H1 (cell line): ENCODE data around the gene DDX1. TPM values are rescaled to one million over a fixed set of nuclear protein-coding genes. Genes with fewer than 3 reads are reported as not detected.

Source experiments
- CTCF ChIA-PET: fragments of 300-600 bp; sonication (Branson Sonifier 250); formaldehyde crosslinking; loops from one replicate; lab custom pipeline; 2021; ENCODE audit not compliant: partially characterized antibody; lab: Charles Lee
- POLR2A ChIA-PET: fragments of 300-600 bp; sonication (Branson Sonifier 250); formaldehyde crosslinking; loops from one replicate; lab custom pipeline; 2021; ENCODE audit warnings: inconsistent platforms; ENCODE audit not compliant: partially characterized antibody; lab: Charles Lee
- DNase-seq, 2 experiments: peaks; one replicate each; pipeline versions ENCODE4 v3.0.0 to v3.0.0-alpha.2; 2010 to 2022; ENCODE audit warnings: low spot score in 2 of 2, low read depth in 1 of 2, mixed read lengths in 1 of 2
- FAIRE-seq: peaks from 2 replicates; lab custom pipeline; 2011; peaks lifted over from hg19 to GRCh38; lab: Jason Lieb, UNC
- H2AFZ ChIP-seq: 2 replicates; pipeline ENCODE4 v1.8.1; 2012; ENCODE audit warnings: low read length, inconsistent platforms
- H2AK5ac ChIP-seq: 2 replicates; pipeline ENCODE4 v1.6.1; 2013; ENCODE audit warnings: low read depth, low read length
- H2BK120ac ChIP-seq: replicated peaks from 2 replicates; pipeline ENCODE3; 2013; ENCODE audit warnings: low read depth, low read length, inconsistent platforms
- H2BK12ac ChIP-seq: 2 replicates; pipeline ENCODE4 v1.6.1; 2013; ENCODE audit warnings: low read depth, low read length
- H2BK15ac ChIP-seq: 2 replicates; pipeline ENCODE4 v1.6.1; 2013; ENCODE audit warnings: low read length
- H2BK20ac ChIP-seq: 2 replicates; pipeline ENCODE4 v1.6.1; 2013; ENCODE audit warnings: low read length
- H2BK5ac ChIP-seq: 2 replicates; pipeline ENCODE4 v1.6.1; 2013; ENCODE audit warnings: low read depth, low read length
- H3K14ac ChIP-seq: 2 replicates; pipeline ENCODE4 v1.6.1; 2013; ENCODE audit warnings: inconsistent platforms; ENCODE audit not compliant: insufficient read length
- H3K18ac ChIP-seq: 2 replicates; pipeline ENCODE4 v1.6.1; 2013; ENCODE audit warnings: low read length; ENCODE audit errors: extremely low read depth
- H3K23ac ChIP-seq: 2 replicates; pipeline ENCODE4 v1.6.1; 2013; ENCODE audit warnings: inconsistent platforms; ENCODE audit not compliant: insufficient read length
- H3K23me2 ChIP-seq: 2 replicates; pipeline ENCODE4 v1.6.1; 2013; ENCODE audit warnings: low read depth, low read length
- H3K27ac ChIP-seq: 2 replicates; pipeline ENCODE4 v1.6.1; 2011; ENCODE audit warnings: low read depth, low read length, inconsistent platforms
- H3K27me3 ChIP-seq, 4 experiments: replicated peaks in 1 of 4; 1 replicate in 1 of 4; 2 replicates in 3 of 4; pipeline versions ENCODE4 v1.6.1 to v1.8.1; 2011 to 2013; ENCODE audit warnings: low read length in 3 of 4, mild to moderate bottlenecking in 3 of 4, inconsistent platforms in 2 of 4, mixed read lengths in 2 of 4, moderate library complexity in 1 of 4; ENCODE audit not compliant: control insufficient read depth in 3 of 4, insufficient read depth in 3 of 4; ENCODE audit errors: extremely low read depth in 1 of 4
- H3K36me3 ChIP-seq, 4 experiments: 2 replicates each; pipeline versions ENCODE4 v1.6.1 to v1.8.1; 2011 to 2013; ENCODE audit warnings: mild to moderate bottlenecking in 4 of 4, low read length in 3 of 4, moderate library complexity in 2 of 4, control low read depth in 1 of 4, inconsistent platforms in 1 of 4; ENCODE audit not compliant: insufficient read depth in 4 of 4, control insufficient read depth in 2 of 4
- H3K4ac ChIP-seq: replicated peaks from 2 replicates; pipeline ENCODE3; 2013; ENCODE audit warnings: low read length, low read depth, mixed read lengths, inconsistent platforms; ENCODE audit not compliant: insufficient read length
- H3K4me1 ChIP-seq, 4 experiments: replicated peaks in 1 of 4; 1 replicate in 1 of 4; 2 replicates in 3 of 4; pipeline versions ENCODE4 v1.6.1 to v1.8.1; 2011 to 2013; ENCODE audit warnings: low read length in 3 of 4, inconsistent platforms in 2 of 4, mixed read lengths in 1 of 4; ENCODE audit not compliant: insufficient read depth in 4 of 4, control insufficient read depth in 3 of 4
- H3K4me2 ChIP-seq, 2 experiments: 2 replicates each; pipeline versions ENCODE4 v1.6.1 to v1.8.1; 2011 to 2013; ENCODE audit warnings: low read depth in 2 of 2, low read length in 2 of 2, control low read depth in 1 of 2, inconsistent platforms in 1 of 2, mild to moderate bottlenecking in 1 of 2; ENCODE audit not compliant: insufficient read depth in 1 of 2
- H3K4me3 ChIP-seq, 4 experiments: fragments of 200-600, 300-600 bp in 1 of 4; sonication (generic), shearing (Covaris generic), sonication (Bioruptor Twin) in 1 of 4; 2 replicates each; pipeline versions ENCODE4 v1.5.1 to v1.8.1; 2011 to 2016; ENCODE audit warnings: low read length in 4 of 4, low read depth in 3 of 4, control low read depth in 2 of 4, inconsistent platforms in 2 of 4, mild to moderate bottlenecking in 2 of 4, mixed read lengths in 1 of 4, moderate library complexity in 1 of 4; ENCODE audit not compliant: insufficient read depth in 2 of 4; ENCODE audit errors: extremely low read depth in 1 of 4
- H3K56ac ChIP-seq: replicated peaks from 2 replicates; pipeline ENCODE3; 2013; ENCODE audit warnings: low read depth, mild to moderate bottlenecking, mixed read lengths, low read length, inconsistent platforms; ENCODE audit not compliant: insufficient read length
- H3K79me1 ChIP-seq: 2 replicates; pipeline ENCODE4 v1.6.1; 2013; ENCODE audit warnings: low read depth, low read length, control low read depth
- H3K79me2 ChIP-seq, 2 experiments: 2 replicates each; pipeline versions ENCODE4 v1.6.1 to v1.8.1; 2012 to 2013; ENCODE audit warnings: low read length in 2 of 2, mild to moderate bottlenecking in 2 of 2, inconsistent platforms in 1 of 2; ENCODE audit not compliant: insufficient read depth in 2 of 2, control insufficient read depth in 1 of 2
- H3K9ac ChIP-seq, 4 experiments: replicated peaks in 1 of 4; 1 replicate in 1 of 4; 2 replicates in 3 of 4; pipeline versions ENCODE4 v1.6.1 to v1.8.1; 2011 to 2013; ENCODE audit warnings: low read depth in 3 of 4, low read length in 3 of 4, control low read depth in 2 of 4, mild to moderate bottlenecking in 2 of 4, moderate library complexity in 2 of 4, inconsistent platforms in 1 of 4; ENCODE audit errors: extremely low read depth in 1 of 4
- H3K9me3 ChIP-seq, 2 experiments: 2 replicates each; pipeline versions ENCODE4 v1.6.1 to v1.8.1; 2012 to 2013; ENCODE audit warnings: mild to moderate bottlenecking in 2 of 2, moderate library complexity in 2 of 2, control low read depth in 1 of 2, inconsistent platforms in 1 of 2, low read depth in 1 of 2, low read length in 1 of 2, mixed read lengths in 1 of 2; ENCODE audit not compliant: insufficient read depth in 2 of 2
- H4K20me1 ChIP-seq, 2 experiments: replicated peaks in 1 of 2; 2 replicates each; pipeline versions ENCODE3 to v1.8.1; 2011 to 2013; ENCODE audit warnings: inconsistent platforms in 2 of 2, low read length in 2 of 2, mild to moderate bottlenecking in 1 of 2; ENCODE audit not compliant: insufficient read depth in 2 of 2, control insufficient read depth in 1 of 2
- H4K5ac ChIP-seq: 2 replicates; pipeline ENCODE4 v1.6.1; 2013; ENCODE audit warnings: low read length, low read depth, mixed read lengths, inconsistent platforms; ENCODE audit not compliant: insufficient read length
- H4K8ac ChIP-seq: 2 replicates; pipeline ENCODE4 v1.8.0; 2013; ENCODE audit warnings: mild to moderate bottlenecking, moderate library complexity, low read length, inconsistent platforms; ENCODE audit not compliant: insufficient read depth; ENCODE audit errors: extremely low read depth
- H4K91ac ChIP-seq: replicated peaks from 2 replicates; pipeline ENCODE3; 2013; ENCODE audit warnings: low read length, mixed read lengths, inconsistent platforms; ENCODE audit not compliant: insufficient read length
- ASH2L ChIP-seq: fragments of 200-600, 300-600 bp; sonication (generic); IDR thresholded peaks from one replicate; pipeline ENCODE4 v1.7.1; 2017; ENCODE audit warnings: low read length
- CEBPB ChIP-seq: IDR thresholded peaks from 2 replicates; pipeline ENCODE4 v1.6.1; 2012; ENCODE audit warnings: low read depth, low read length
- CHD2 ChIP-seq: IDR thresholded peaks from 2 replicates; pipeline ENCODE4 v1.6.1; 2012; ENCODE audit warnings: low read length, improper control_type of control experiment
- WGBS, 2 experiments: shearing (Covaris generic) in 1 of 2; methylation state at CpG; one replicate each; pipeline versions ENCODE4 v1.1.6 to v1.1.7; 2013 to 2015; ENCODE audit warnings: low lambda C conversion rate in 2 of 2, mixed read lengths in 2 of 2, inconsistent platforms in 1 of 2, low coverage in 1 of 2, missing lambda C conversion rate in 1 of 2; ENCODE audit not compliant: insufficient replicate concordance in 2 of 2, insufficient coverage in 1 of 2, insufficient read length in 1 of 2; ENCODE audit errors: extremely low coverage in 1 of 2, missing lambda C conversion rate in 1 of 2; 5-methylcytosine and 5-hydroxymethylcytosine counted together
- polyA plus RNA-seq, 7 experiments: library from polyadenylated mRNA; depleted of rRNA in 3 of 7; stranded (reverse) in 5 of 7; unstranded in 2 of 7; fragments of >200 nt in 5 of 7; fragments of 200-250 nt in 2 of 7; gene quantifications; 1 replicate in 5 of 7; 2 replicates in 1 of 7; 4 replicates in 1 of 7; pipeline versions ENCODE4 v1.2.1 to v1.2.3, GENCODE V29; 2011 to 2013; ENCODE audit warnings: missing spikeins in 2 of 7, mixed read lengths in 2 of 7
- total RNA-seq: library from RNA; stranded (reverse); fragmentation: NEBNext Ultra II Directional; extraction: Animal tissue kit (Norgen Biotek cat#: 25700); gene quantifications from 2 replicates; pipeline ENCODE4 v1.2.1, GENCODE V29; 2021
- TF ChIP-seq, protein P1 (sequence below): IDR thresholded peaks from 2 replicates; pipeline ENCODE4 v1.6.1; 2012; ENCODE audit warnings: inconsistent platforms

Gene DDX1
- total and polyA plus RNA-seq, 2 of the 8 experiments (the other 6 are each of a cell fraction or from before 2014, with no cell fraction given) = 51.1 to 161 TPM

- H3K14ac ChIP-seq = no peak overlapping the region
- no peak overlapping the region for H3K18ac ChIP-seq
- H4K20me1 ChIP-seq = no peaks in the 10 kb centered on the region
- H2BK5ac ChIP-seq = no peak overlapping the region
- no peak overlapping the region for H4K5ac ChIP-seq
- FAIRE-seq = no peak
- no peak overlapping the region for H4K91ac ChIP-seq
- no peak overlapping the region for H3K9ac ChIP-seq
- no peak overlapping the region; the same call in 1 of the 2 replicates for H4K8ac ChIP-seq
- H2AFZ ChIP-seq = no peak overlapping the region
- no peaks in the 10 kb centered on the region for H3K23me2 ChIP-seq
- H3K4me2 ChIP-seq = no peak overlapping the region
- H3K79me1 ChIP-seq = no peaks in the 10 kb centered on the region
- H3K9me3 ChIP-seq = no peaks in the 10 kb centered on the region
- no peak overlapping the region for H2BK12ac ChIP-seq
- no peak for DNase-seq
- H3K27me3 ChIP-seq = no peaks in the 10 kb centered on the region
- H3K36me3 ChIP-seq = no peaks in the 10 kb centered on the region
- ChIA-PET POLR2A (interaction anchor here (1.0 kb wide), 1 partner anchor 10 kb away, joined by 3 read pairs; no protein-coding TSS in a partner anchor), CTCF (interaction anchor here (0.8 to 1.7 kb wide), 4 partner anchors 12 to 98 kb away, joined by 3 to 5 read pairs (median 4); no protein-coding TSS in a partner anchor)
- H3K79me2 ChIP-seq = no peaks in the 10 kb centered on the region
- H2BK20ac ChIP-seq = no peak overlapping the region
- 88% methylated on average over 8 of the region's 8 CpGs; no CpG with 5 or more reads in 1 of the 2 experiments for WGBS, 2 experiments
- H2BK15ac ChIP-seq = no peak overlapping the region
- no peak overlapping the region for H3K23ac ChIP-seq
- no peak overlapping the region for H3K27ac ChIP-seq
- no peak overlapping the region for H3K56ac ChIP-seq
- H2BK120ac ChIP-seq = no peak overlapping the region
- H3K4me3 ChIP-seq = no peak overlapping the region
- H3K4me1 ChIP-seq = no peaks in the 10 kb centered on the region; a peak in 2 of 7 replicates
- H3K4ac ChIP-seq = no peak overlapping the region
- H2AK5ac ChIP-seq = no peak overlapping the region
- TF ChIP-seq, protein P1, sequence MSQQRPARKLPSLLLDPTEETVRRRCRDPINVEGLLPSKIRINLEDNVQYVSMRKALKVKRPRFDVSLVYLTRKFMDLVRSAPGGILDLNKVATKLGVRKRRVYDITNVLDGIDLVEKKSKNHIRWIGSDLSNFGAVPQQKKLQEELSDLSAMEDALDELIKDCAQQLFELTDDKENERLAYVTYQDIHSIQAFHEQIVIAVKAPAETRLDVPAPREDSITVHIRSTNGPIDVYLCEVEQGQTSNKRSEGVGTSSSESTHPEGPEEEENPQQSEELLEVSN = no peak
- TF ChIP-seq CHD2 (no peak), CEBPB (no peak), ASH2L (no peak)
These were observed 60.6 kb downstream of the DDX1 start for GRCh38 chr2:15652252-15652651.
